ENCODE results near the gene RFPL1. TPM values are rescaled to one million over a fixed set of nuclear protein-coding genes. Genes with fewer than 3 reads are reported as not detected.

The RFPL1 gene
- not detected in 2 replicates for total RNA-seq

DNA sequence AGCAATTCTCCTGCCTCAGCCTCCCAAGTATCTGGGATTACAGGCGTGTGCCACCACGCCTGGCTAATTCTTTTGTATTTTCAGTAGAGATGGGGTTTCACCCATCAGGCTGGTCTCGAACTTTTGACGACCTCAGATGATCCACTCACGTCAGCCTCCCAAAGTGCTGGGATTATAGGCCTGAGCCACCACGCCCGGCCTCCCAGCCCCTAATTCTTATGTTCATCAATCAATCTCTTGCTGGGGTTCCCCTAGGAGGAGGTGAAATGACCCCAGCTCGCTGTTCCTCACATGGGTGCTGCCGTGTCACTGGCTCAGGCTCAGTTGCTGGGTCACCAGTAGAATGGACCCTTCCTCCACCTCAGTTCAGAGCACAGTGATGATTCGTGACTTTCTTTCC, at the start of gene RFPL1:
Gene RFPL1, plus strand, starts transcription at position 301 of the 400 bp plus-strand sequence.

DNA sequence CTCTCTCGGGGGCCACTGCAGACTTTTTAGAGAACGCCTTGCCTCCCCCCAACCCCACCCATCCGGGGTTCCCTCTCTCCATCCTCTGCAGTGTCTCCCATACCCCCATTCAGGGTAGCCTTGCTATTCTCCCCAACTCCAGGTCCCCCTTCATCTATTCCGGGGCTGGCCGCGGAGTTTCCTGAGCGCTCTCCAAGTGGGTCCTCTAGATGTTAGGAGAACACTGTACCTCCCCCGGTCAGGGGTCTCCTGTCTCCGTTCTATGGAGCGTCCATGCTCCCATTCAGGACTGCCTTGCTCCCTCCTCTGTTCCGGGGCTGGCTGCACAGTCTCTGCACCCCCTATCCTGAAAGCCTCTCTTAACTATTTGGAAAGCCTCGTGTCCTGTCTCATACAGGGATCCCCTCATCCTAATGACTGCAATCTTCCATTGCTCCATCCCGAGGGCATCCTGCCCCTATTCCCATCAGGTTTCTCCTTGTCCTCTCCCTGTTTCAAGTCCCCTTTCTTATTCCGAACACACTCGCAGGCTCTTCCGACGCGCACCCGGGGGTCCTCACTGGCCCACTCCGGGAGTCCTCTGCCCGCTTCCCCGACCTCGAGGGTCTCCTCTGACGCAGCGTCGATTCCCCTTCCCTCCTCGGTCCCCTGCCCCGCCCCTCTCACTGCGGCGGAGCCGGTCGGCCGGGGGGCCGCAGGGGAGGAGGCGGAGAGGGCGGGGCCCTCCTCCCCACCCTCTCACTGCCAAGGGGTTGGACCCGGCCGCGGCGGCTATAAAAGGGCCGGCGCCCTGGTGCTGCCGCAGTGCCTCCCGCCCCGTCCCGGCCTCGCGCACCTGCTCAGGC, 41.3 kb downstream of the RFPL1 start, which contains the start of gene NEFH:
Gene NEFH, plus strand, starts transcription at position 802 of the 845 bp plus-strand sequence. CDS start 45 bp downstream, outside the sequence.

Other genes with a start within 250 kb of the RFPL1 start
- 0.30 TPM in 1 of 2 replicates, not detected in the other for gene EMID1, start 232.7 kb upstream of the RFPL1 start, total RNA-seq
- 19.8 and 25.7 TPM in 2 replicates for gene RHBDD3, start 170.6 kb upstream of the RFPL1 start, total RNA-seq
- gene EWSR1, start 170.3 kb upstream of the RFPL1 start, total RNA-seq, result 216 and 235 TPM in 2 replicates
- gene GAS2L1, start 131.9 kb upstream of the RFPL1 start, total RNA-seq, result 24.5 and 26.6 TPM in 2 replicates
- gene RASL10A, start 122.9 kb upstream of the RFPL1 start, total RNA-seq, result under 0.01 TPM in 1 of 2 replicates, not detected in the other
- gene AP1B1, start 50.0 kb upstream of the RFPL1 start, total RNA-seq, result 61.0 and 61.8 TPM in 2 replicates
- gene NEFH, start 41.6 kb downstream of the RFPL1 start, total RNA-seq, result 2.1 and 2.5 TPM in 2 replicates
- 41.0 and 41.9 TPM in 2 replicates for gene THOC5, start 115.2 kb downstream of the RFPL1 start, total RNA-seq
- 89.5 and 116 TPM in 2 replicates for gene NIPSNAP1, start 142.5 kb downstream of the RFPL1 start, total RNA-seq
- 68.2 and 72.8 TPM in 2 replicates for gene NF2, start 165.1 kb downstream of the RFPL1 start, total RNA-seq

All from bronchus fibroblast of lung (primary cell).